ENCODE data around the gene SDF2. TPM values are rescaled to one million over a fixed set of nuclear protein-coding genes. Genes with fewer than 3 reads are reported as not detected.

SDF2 gene
- total and polyA plus RNA-seq, 8 donors: 38.7 to 88.1 (median 44.5) TPM

DNA sequence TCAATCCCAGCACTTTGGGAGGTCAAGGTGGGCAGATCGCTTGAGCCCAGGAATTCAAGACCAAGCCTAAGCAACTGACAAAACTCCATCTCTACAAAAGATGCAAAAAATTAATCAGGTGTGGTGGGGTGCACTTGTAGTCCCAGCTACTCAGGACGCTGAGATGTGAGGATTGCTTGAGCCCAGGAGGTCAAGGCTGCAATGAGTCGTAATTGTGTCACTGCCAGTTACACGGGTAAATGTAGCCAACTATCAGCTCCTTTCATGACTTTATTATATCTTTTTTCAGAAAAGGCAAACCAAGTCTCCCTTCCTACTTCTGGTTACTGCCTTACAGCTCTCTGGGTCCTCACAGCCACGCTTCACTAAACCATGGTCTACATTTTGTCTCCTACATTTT is 4.0 kb downstream of the SDF2 start:
- H3K4me1 ChIP-seq: peaks cover 7 to 21% (median 17%) of the 10 kb centered on the region in 4 donors
- intact Hi-C loops (cut with DNase I; ENCODE audit: low total_unique reads): no loop called here
- no peak overlapping the region for H3K27ac ChIP-seq
- H3K27me3 ChIP-seq: no peaks in the 10 kb centered on the region
- no peak for TF ChIP-seq POLR2AphosphoS5 (IDR thresholded peaks at IDR 0.05)
- no peak for TF ChIP-seq POLR2A (IDR thresholded peaks at IDR 0.05)
- no peak for TF ChIP-seq EP300 (IDR thresholded peaks at IDR 0.05)
- TF ChIP-seq, protein P1, sequence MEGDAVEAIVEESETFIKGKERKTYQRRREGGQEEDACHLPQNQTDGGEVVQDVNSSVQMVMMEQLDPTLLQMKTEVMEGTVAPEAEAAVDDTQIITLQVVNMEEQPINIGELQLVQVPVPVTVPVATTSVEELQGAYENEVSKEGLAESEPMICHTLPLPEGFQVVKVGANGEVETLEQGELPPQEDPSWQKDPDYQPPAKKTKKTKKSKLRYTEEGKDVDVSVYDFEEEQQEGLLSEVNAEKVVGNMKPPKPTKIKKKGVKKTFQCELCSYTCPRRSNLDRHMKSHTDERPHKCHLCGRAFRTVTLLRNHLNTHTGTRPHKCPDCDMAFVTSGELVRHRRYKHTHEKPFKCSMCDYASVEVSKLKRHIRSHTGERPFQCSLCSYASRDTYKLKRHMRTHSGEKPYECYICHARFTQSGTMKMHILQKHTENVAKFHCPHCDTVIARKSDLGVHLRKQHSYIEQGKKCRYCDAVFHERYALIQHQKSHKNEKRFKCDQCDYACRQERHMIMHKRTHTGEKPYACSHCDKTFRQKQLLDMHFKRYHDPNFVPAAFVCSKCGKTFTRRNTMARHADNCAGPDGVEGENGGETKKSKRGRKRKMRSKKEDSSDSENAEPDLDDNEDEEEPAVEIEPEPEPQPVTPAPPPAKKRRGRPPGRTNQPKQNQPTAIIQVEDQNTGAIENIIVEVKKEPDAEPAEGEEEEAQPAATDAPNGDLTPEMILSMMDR (IDR thresholded peaks at IDR 0.05): no peak
- 73 to 90% (median 88%) methylated on average over 5 of the region's 5 CpGs for WGBS, 5 donors
- no peaks in the 10 kb centered on the region for H3K9me3 ChIP-seq
- no peak overlapping the region for H3K4me3 ChIP-seq
- peaks cover 9 to 71% (median 69%) of the 10 kb centered on the region in 4 donors for H3K36me3 ChIP-seq
- no peak for DNase-seq

DNA sequence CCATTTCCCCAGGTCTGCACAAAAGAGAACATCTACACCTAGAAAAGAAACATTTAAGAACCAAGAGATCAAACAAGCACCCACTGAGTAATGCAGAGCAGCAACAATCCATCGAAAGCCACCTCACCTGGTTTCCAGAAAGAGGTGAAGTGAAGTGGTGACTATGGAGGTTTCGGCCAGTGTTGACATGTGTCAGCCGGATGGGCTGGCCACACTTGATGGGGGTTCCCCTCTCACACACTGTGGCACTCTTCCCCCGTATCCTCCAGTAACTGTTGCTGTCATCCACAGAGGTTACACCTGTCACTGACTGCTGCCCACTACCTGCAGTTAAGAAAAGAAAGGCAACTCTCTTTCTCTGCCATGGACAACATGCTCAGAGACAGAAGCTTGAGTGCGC is 6.5 kb downstream of the SDF2 start:
- TF ChIP-seq POLR2AphosphoS5 (IDR thresholded peaks at IDR 0.05) (no peak), EP300 (IDR thresholded peaks at IDR 0.05) (no peak), POLR2A (IDR thresholded peaks at IDR 0.05) (no peak)
- TF ChIP-seq, protein P1 (IDR thresholded peaks at IDR 0.05): no peak
- 88 to 98% (median 93%) methylated on average over 5 of the region's 5 CpGs for WGBS, 5 donors
- intact Hi-C loops (cut with DNase I; ENCODE audit: low total_unique reads): no loop called here

DNA sequence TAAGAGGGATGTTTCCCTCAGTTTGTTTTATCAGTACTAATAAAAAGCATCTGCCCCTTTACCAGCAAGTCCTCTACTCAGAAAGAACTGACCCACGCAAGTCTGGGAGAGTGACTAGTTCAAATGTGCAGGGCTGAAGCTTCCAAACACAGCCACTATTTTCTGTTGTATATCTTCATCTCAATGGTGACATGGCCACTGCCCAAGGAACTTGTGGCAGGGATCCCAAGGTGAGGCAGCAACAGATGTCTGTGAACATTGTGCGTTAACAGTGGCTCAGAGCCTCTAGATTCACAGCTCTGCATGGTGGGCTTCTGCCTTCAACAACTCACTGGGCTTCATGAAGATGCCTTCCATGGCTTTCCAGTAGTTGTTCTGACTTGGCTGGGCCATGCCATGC is 13.0 kb downstream of the SDF2 start:
- DNase-seq: no peak
- H3K36me3 ChIP-seq: peaks cover 12 to 63% (median 54%) of the 10 kb centered on the region in 4 donors
- WGBS, 5 donors: 55 to 94% (median 80%) methylated on average over 2 of the region's 2 CpGs
- no peak overlapping the region for H3K27ac ChIP-seq
- TF ChIP-seq POLR2AphosphoS5 (IDR thresholded peaks at IDR 0.05): no peak
- no peak for TF ChIP-seq EP300 (IDR thresholded peaks at IDR 0.05)
- TF ChIP-seq, protein P1 (IDR thresholded peaks at IDR 0.05): no peak
- no peak for TF ChIP-seq POLR2A (IDR thresholded peaks at IDR 0.05)
- no peaks in the 10 kb centered on the region for H3K27me3 ChIP-seq
- intact Hi-C loops (cut with DNase I; ENCODE audit: low total_unique reads): no loop called here
- no peaks in the 10 kb centered on the region for H3K9me3 ChIP-seq
- H3K4me3 ChIP-seq: no peak overlapping the region
- peaks cover 21 to 31% (median 27%) of the 10 kb centered on the region in 4 donors for H3K4me1 ChIP-seq

More for the DNA sequence above, 6.5 kb downstream of the SDF2 start:
- no peaks in the 10 kb centered on the region for H3K9me3 ChIP-seq
- peaks cover 0 to 5% (median 3%) of the 10 kb centered on the region in 4 donors for H3K4me1 ChIP-seq
- H3K36me3 ChIP-seq: peaks cover 9 to 97% (median 94%) of the 10 kb centered on the region in 4 donors
- DNase-seq: no peak
- no peak overlapping the region for H3K4me3 ChIP-seq
- H3K27me3 ChIP-seq: no peaks in the 10 kb centered on the region
- no peak overlapping the region for H3K27ac ChIP-seq

DNA sequence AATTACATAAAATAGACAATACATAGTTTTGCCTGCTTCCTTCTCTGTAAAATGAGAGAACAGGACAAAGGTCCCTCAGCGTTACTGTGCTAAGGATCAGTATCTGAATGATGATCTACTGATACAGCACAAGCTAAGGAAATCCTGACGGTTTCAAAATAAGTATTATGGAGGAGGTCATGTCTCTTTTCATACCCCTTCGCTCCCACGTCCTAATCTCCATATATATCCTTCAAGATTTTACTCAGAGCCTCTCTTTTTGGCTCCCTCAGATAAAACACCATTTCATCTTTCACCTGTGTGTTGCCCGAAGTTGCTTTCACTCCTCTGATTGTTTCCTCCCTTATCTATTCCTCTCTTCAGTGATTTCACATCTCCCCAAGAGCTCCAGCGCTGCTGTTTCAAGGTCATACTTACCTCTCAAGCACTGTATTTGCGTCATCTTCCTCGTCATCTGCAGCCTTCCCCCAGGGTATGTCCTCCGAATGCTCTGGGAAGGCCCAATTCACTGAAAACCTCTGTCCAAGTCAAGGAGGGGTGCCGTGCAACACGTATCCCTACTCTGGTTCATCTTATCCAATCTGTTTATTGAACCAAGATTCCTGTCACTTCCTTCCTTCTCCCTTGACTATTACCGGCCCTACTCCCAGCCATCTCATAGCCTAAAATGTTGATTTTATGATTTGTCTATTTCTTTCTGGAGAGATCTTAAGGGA is 15.5 kb downstream of the SDF2 start:
- Histone ChIP-seq H3K4me1 (peaks cover 25 to 50% (median 49%) of the 10 kb centered on the region in 4 donors), H3K27ac (peak overlapping the region; percentile 86 to 97 (median 94)), H3K4me3 (peak overlapping the region; percentile 5 to 99 (median 54)), H3K9me3 (no peaks in the 10 kb centered on the region), H3K36me3 (peaks cover 32 to 57% (median 53%) of the 10 kb centered on the region in 4 donors), H3K27me3 (no peaks in the 10 kb centered on the region)
- DNase-seq: peak in 1 of 2 donors; percentile 40
- no peak for TF ChIP-seq POLR2AphosphoS5 (IDR thresholded peaks at IDR 0.05)
- TF ChIP-seq EP300 (IDR thresholded peaks at IDR 0.05): no peak
- TF ChIP-seq, protein P1 (IDR thresholded peaks at IDR 0.05): no peak
- TF ChIP-seq POLR2A (IDR thresholded peaks at IDR 0.05): no peak
- intact Hi-C loops (cut with DNase I; ENCODE audit: low total_unique reads): no loop called here
- 33 to 54% (median 43%) methylated on average over 12 of the region's 12 CpGs for WGBS, 5 donors

Measured in stomach (tissue), 9 donors.